Right atrium auricular region (tissue), 2 donors: Measurements from ENCODE around the gene CHRM2. TPM values are rescaled to one million over a fixed set of nuclear protein-coding genes. Genes with fewer than 3 reads are reported as not detected.

Source experiments
- DNase-seq: peaks from one replicate; pipeline ENCODE4 v3.0.0-alpha.2; 2019; ENCODE audit warnings: low spot score
- H3K27ac ChIP-seq, 2 donors: fragments of 200-600 bp; sonication (generic); 1 replicate in 1 of 2; 2 replicates in 1 of 2; pipeline ENCODE4 v1.5.1; 2016 to 2019
- H3K27me3 ChIP-seq, 2 donors: fragments of 200-600 bp; sonication (generic); one replicate each; pipeline versions ENCODE4 v1.5.1 to v1.6.0; 2017 to 2019
- H3K36me3 ChIP-seq: fragments of 200-600 bp; sonication (generic); one replicate; pipeline ENCODE4 v1.5.1; 2016
- H3K4me1 ChIP-seq, 2 donors: fragments of 200-600 bp; sonication (generic); one replicate each; pipeline versions ENCODE4 v1.5.1 to v1.6.0; 2017 to 2019
- H3K4me3 ChIP-seq, 2 donors: fragments of 200-600 bp; sonication (generic); 1 replicate in 1 of 2; 2 replicates in 1 of 2; pipeline ENCODE4 v1.5.1; 2017 to 2019; ENCODE audit warnings: mild to moderate bottlenecking in 1 of 2, moderate library complexity in 1 of 2
- H3K9me3 ChIP-seq, 2 donors: fragments of 200-600 bp; sonication (generic); one replicate each; pipeline ENCODE4 v1.5.1; 2019
- CTCF ChIP-seq, 2 donors: fragments of 200-600 bp; sonication (generic); IDR thresholded peaks; one replicate each; pipeline ENCODE4 v1.5.1; 2019; ENCODE audit warnings: antibody characterized with exemption in 2 of 2
- total RNA-seq, 2 donors: library from RNA; depleted of rRNA; stranded (reverse); fragments of >200 nt; gene quantifications; one replicate each; pipeline ENCODE4 v1.1.0, GENCODE V29; 2016

The CHRM2 gene
- total RNA-seq, 2 donors from 2014 or later: 55.3 to 123 TPM

- Histone ChIP-seq H3K4me1 (no peaks in the 10 kb centered on the region), H3K9me3 (no peaks in the 10 kb centered on the region), H3K4me3 (no peak overlapping the region), H3K27ac (peak overlapping the region in 1 of 2 donors; percentile 25), H3K27me3 (no peaks in the 10 kb centered on the region), H3K36me3 (no peaks in the 10 kb centered on the region)
- TF ChIP-seq CTCF (IDR thresholded peaks at IDR 0.05): no peak
- no peak for DNase-seq
These were observed 103.3 kb downstream of the CHRM2 start for GRCh38 chr7:136971776-136972175.

- no peaks in the 10 kb centered on the region for H3K9me3 ChIP-seq
- H3K27ac ChIP-seq: no peak overlapping the region
- no peaks in the 10 kb centered on the region for H3K36me3 ChIP-seq
- TF ChIP-seq CTCF (IDR thresholded peaks at IDR 0.05): no peak
- no peak overlapping the region for H3K4me3 ChIP-seq
- no peak for DNase-seq
- H3K27me3 ChIP-seq: no peaks in the 10 kb centered on the region
- no peaks in the 10 kb centered on the region for H3K4me1 ChIP-seq
These were observed 108.2 kb downstream of the CHRM2 start for GRCh38 chr7:136976504-136977251.

GRCh38 chr7:136993377-136993776, 124.9 kb downstream of the CHRM2 start:
- Histone ChIP-seq H3K27me3 (no peaks in the 10 kb centered on the region), H3K27ac (peak overlapping the region; percentile 41 to 87), H3K9me3 (peaks cover 0 to 2% of the 10 kb centered on the region in 2 donors), H3K4me3 (no peak overlapping the region), H3K4me1 (peaks cover 0 to 20% of the 10 kb centered on the region in 2 donors), H3K36me3 (no peaks in the 10 kb centered on the region)
- no peak for TF ChIP-seq CTCF (IDR thresholded peaks at IDR 0.05)
- no peak for DNase-seq

- Histone ChIP-seq H3K27ac (peak overlapping the region; percentile 32 to 82), H3K9me3 (no peaks in the 10 kb centered on the region), H3K4me1 (peaks cover 0 to 21% of the 10 kb centered on the region in 2 donors), H3K36me3 (no peaks in the 10 kb centered on the region), H3K27me3 (no peaks in the 10 kb centered on the region), H3K4me3 (no peak overlapping the region)
- no peak for DNase-seq
- no peak for TF ChIP-seq CTCF (IDR thresholded peaks at IDR 0.05)
These were observed 129.3 kb downstream of the CHRM2 start for GRCh38 chr7:136997735-136998134.

GRCh38 chr7:136998495-136998894, 130.0 kb downstream of the CHRM2 start:
- no peaks in the 10 kb centered on the region for H3K9me3 ChIP-seq
- no peak for DNase-seq
- peaks cover 0 to 15% of the 10 kb centered on the region in 2 donors for H3K4me1 ChIP-seq
- no peaks in the 10 kb centered on the region for H3K27me3 ChIP-seq
- no peaks in the 10 kb centered on the region for H3K36me3 ChIP-seq
- H3K27ac ChIP-seq: peak overlapping the region in 1 of 2 donors; percentile 82
- H3K4me3 ChIP-seq: no peak overlapping the region
- no peak for TF ChIP-seq CTCF (IDR thresholded peaks at IDR 0.05)

- Histone ChIP-seq H3K27me3 (no peaks in the 10 kb centered on the region), H3K4me1 (peaks cover 0 to 24% of the 10 kb centered on the region in 2 donors), H3K36me3 (no peaks in the 10 kb centered on the region), H3K27ac (peak overlapping the region in 1 of 2 donors; percentile 67), H3K4me3 (no peak overlapping the region), H3K9me3 (no peaks in the 10 kb centered on the region)
- TF ChIP-seq CTCF (IDR thresholded peaks at IDR 0.05): no peak
- no peak for DNase-seq
These were observed 132.2 kb downstream of the CHRM2 start for GRCh38 chr7:137000621-137001020.
